Natural killer cell (primary cell): ENCODE results near the gene DKKL1. TPM values are rescaled to one million over a fixed set of nuclear protein-coding genes. Genes with fewer than 3 reads are reported as not detected.

ENCODE experiments used
- ATAC-seq, 3 donors: fragments of 150-1000 bp in 2 of 3; fragments of 200-7000 bp in 1 of 3; cut with Tn5 transposase; 1 replicate in 1 of 3; 2 replicates in 2 of 3; pipeline ENCODE4 v1.10.0; 2021; ENCODE audit warnings: mild to moderate bottlenecking in 2 of 3, moderate library complexity in 2 of 3
- DNase-seq, 2 donors: peaks; one replicate each; pipeline versions ENCODE4 v3.0.0 to v3.0.0-alpha.2; 2013 to 2021; ENCODE audit warnings: mixed read lengths in 1 of 2
- H3K27ac ChIP-seq: one replicate; pipeline ENCODE4 v1.5.1; 2013; ENCODE audit warnings: mild to moderate bottlenecking, low read length
- H3K27me3 ChIP-seq: one replicate; pipeline ENCODE4 v1.6.1; 2013; ENCODE audit warnings: low read length; ENCODE audit not compliant: control insufficient read depth, insufficient read depth
- H3K36me3 ChIP-seq: one replicate; pipeline ENCODE4 v1.6.1; 2013; ENCODE audit warnings: low read length; ENCODE audit not compliant: control insufficient read depth, insufficient read depth
- H3K4me1 ChIP-seq: one replicate; pipeline ENCODE4 v1.6.1; 2013; ENCODE audit warnings: low read length; ENCODE audit not compliant: control insufficient read depth, insufficient read depth
- H3K4me3 ChIP-seq: one replicate; pipeline ENCODE4 v1.5.1; 2013; ENCODE audit warnings: low read length
- H3K9me3 ChIP-seq: one replicate; pipeline ENCODE4 v1.6.1; 2013; ENCODE audit warnings: low read length; ENCODE audit not compliant: control insufficient read depth, insufficient read depth
- H3K27ac Mint-ChIP-seq, 2 donors: one replicate each; pipeline ENCODE4 v1.8.0; 2022; ENCODE audit warnings: mild to moderate bottlenecking in 2 of 2, mixed read lengths in 2 of 2, moderate library complexity in 1 of 2
- H3K27me3 Mint-ChIP-seq, 2 donors: one replicate each; pipeline ENCODE4 v1.8.0; 2022; ENCODE audit warnings: low read depth in 2 of 2, mixed read lengths in 2 of 2
- H3K36me3 Mint-ChIP-seq: one replicate; pipeline ENCODE4 v1.8.0; 2022; ENCODE audit warnings: mixed read lengths
- H3K4me1 Mint-ChIP-seq, 2 donors: one replicate each; pipeline ENCODE4 v1.8.0; 2022; ENCODE audit warnings: mixed read lengths in 2 of 2
- H3K4me3 Mint-ChIP-seq: one replicate; pipeline ENCODE4 v1.8.0; 2022; ENCODE audit warnings: mild to moderate bottlenecking, moderate library complexity, mixed read lengths
- H3K9me3 Mint-ChIP-seq, 2 donors: one replicate each; pipeline ENCODE4 v1.8.0; 2022; ENCODE audit warnings: mixed read lengths in 2 of 2
- WGBS: methylation state at CpG from one replicate; pipeline ENCODE4 v1.1.7; 2013; ENCODE audit warnings: missing lambda C conversion rate; ENCODE audit not compliant: insufficient coverage; 5-methylcytosine and 5-hydroxymethylcytosine counted together
- intact Hi-C: fragments of 100-400 bp; cut with micrococcal nuclease; formaldehyde crosslinking; loops from one replicate; pipeline ENCODE4 v1.14.2; 2022
- total RNA-seq, 4 donors: library from RNA; stranded (reverse); fragments of 120-200 nt in 1 of 4; gene quantifications; one replicate each; pipeline versions ENCODE4 v1.2.3 to v1.2.4, GENCODE V29; 2013 to 2022
- TF ChIP-seq, protein P1 (sequence below): fragments of 200-600 bp; IDR thresholded peaks from one replicate; pipeline ENCODE4 v1.8.0; 2022; ENCODE audit warnings: antibody characterized with exemption

Gene DKKL1
- total RNA-seq, 3 donors from 2014 or later (not counting 1 experiment from before 2014, with no cell fraction given): not detected

- Histone ChIP-seq H3K4me1 (peaks cover 15% of the 10 kb centered on the region), H3K36me3 (no peaks in the 10 kb centered on the region), H3K4me3 (no peak overlapping the region), H3K27ac (no peak overlapping the region), H3K9me3 (no peaks in the 10 kb centered on the region), H3K27me3 (no peaks in the 10 kb centered on the region)
- DNase-seq (no peak), ATAC-seq (no peak)
- H3K4me1 Mint-ChIP-seq: peaks cover 7 to 13% of the 10 kb centered on the region in 2 donors
- H3K27me3 Mint-ChIP-seq: peaks cover 0 to 10% of the 10 kb centered on the region in 2 donors
- no peak overlapping the region for H3K27ac Mint-ChIP-seq
- WGBS: 82% methylated on average over 3 of the region's 3 CpGs
- TF ChIP-seq, protein P1, sequence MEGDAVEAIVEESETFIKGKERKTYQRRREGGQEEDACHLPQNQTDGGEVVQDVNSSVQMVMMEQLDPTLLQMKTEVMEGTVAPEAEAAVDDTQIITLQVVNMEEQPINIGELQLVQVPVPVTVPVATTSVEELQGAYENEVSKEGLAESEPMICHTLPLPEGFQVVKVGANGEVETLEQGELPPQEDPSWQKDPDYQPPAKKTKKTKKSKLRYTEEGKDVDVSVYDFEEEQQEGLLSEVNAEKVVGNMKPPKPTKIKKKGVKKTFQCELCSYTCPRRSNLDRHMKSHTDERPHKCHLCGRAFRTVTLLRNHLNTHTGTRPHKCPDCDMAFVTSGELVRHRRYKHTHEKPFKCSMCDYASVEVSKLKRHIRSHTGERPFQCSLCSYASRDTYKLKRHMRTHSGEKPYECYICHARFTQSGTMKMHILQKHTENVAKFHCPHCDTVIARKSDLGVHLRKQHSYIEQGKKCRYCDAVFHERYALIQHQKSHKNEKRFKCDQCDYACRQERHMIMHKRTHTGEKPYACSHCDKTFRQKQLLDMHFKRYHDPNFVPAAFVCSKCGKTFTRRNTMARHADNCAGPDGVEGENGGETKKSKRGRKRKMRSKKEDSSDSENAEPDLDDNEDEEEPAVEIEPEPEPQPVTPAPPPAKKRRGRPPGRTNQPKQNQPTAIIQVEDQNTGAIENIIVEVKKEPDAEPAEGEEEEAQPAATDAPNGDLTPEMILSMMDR: no peak
- no peaks in the 10 kb centered on the region for H3K36me3 Mint-ChIP-seq
- no peaks in the 10 kb centered on the region for H3K9me3 Mint-ChIP-seq
- intact Hi-C loops: no loop called here
- no peak overlapping the region for H3K4me3 Mint-ChIP-seq
Measured at GRCh38 chr19:49411681-49412326, 48.1 kb downstream of the DKKL1 start.

DNA sequence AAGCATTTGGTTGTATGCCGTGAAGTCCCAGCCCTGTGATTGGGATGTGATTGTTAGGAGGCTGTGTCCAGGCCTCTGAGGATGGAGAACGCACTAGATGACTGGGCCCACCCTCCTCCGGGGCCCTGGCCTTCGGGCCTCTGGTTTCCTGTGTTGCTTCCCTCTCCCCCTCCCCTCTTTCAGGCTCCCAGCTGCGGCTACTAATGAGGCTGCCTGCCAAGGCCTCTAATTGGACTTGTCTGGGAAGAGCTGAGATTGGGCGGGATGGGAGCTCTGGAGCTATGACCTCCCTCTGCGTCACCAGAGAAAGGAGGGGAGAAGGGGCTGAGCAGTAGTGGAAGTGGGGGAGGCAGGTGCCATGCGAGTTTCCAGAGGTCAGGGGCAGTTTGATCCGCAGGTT lies 49.7 kb downstream of the DKKL1 start:
- H3K4me1 ChIP-seq: peaks cover 15% of the 10 kb centered on the region
- ATAC-seq: no peak
- no peak overlapping the region for H3K27ac Mint-ChIP-seq

DNA sequence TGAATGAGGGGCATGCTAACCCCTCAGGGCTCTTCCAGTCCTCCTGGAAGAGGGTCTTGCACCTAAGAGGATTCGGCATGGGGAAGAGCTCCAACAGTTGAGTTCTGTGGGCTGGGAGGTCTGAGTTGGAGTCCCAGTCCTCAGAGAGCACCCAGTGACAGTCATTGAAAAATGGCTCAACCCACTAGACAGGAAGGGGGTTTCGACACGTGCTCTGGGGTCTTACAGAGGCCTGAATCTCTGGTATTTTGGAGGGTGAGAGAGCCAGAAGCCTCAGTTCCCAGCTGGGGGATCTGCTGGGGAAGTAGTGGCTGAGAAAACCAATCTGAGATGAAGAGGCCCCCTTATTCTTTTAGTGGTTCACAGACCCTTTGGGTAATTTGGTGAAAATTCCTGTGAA lies 50.6 kb downstream of the DKKL1 start:
- no peaks in the 10 kb centered on the region for H3K36me3 ChIP-seq
- intact Hi-C loops: no loop called here
- peaks cover 8% of the 10 kb centered on the region for H3K27me3 ChIP-seq
- peaks cover under 1% of the 10 kb centered on the region for H3K36me3 Mint-ChIP-seq
- ATAC-seq (no peak), DNase-seq (no peak)
- WGBS: 75% methylated on average over 3 of the region's 3 CpGs
- peaks cover 20 to 22% of the 10 kb centered on the region in 2 donors for H3K27me3 Mint-ChIP-seq
- H3K4me1 ChIP-seq: peaks cover 7% of the 10 kb centered on the region
- H3K9me3 ChIP-seq: no peaks in the 10 kb centered on the region
- H3K4me3 Mint-ChIP-seq: no peak overlapping the region
- no peak overlapping the region for H3K4me3 ChIP-seq
- no peak overlapping the region for H3K27ac Mint-ChIP-seq
- no peak overlapping the region for H3K27ac ChIP-seq
- TF ChIP-seq, protein P1: no peak
- H3K9me3 Mint-ChIP-seq: no peaks in the 10 kb centered on the region
- H3K4me1 Mint-ChIP-seq: peaks cover 7 to 9% of the 10 kb centered on the region in 2 donors

More for the DNA sequence above, 49.7 kb downstream of the DKKL1 start:
- Mint-ChIP-seq H3K9me3 (no peaks in the 10 kb centered on the region), H3K4me3 (no peak overlapping the region), H3K36me3 (no peaks in the 10 kb centered on the region), H3K27me3 (peaks cover 11 to 14% of the 10 kb centered on the region in 2 donors), H3K4me1 (peaks cover 7 to 13% of the 10 kb centered on the region in 2 donors)
- intact Hi-C loops: no loop called here
- TF ChIP-seq, protein P1: no peak
- H3K36me3 ChIP-seq: no peaks in the 10 kb centered on the region
- WGBS: 78% methylated on average over 9 of the region's 9 CpGs
- H3K4me3 ChIP-seq: no peak overlapping the region
- no peaks in the 10 kb centered on the region for H3K9me3 ChIP-seq
- DNase-seq: no peak
- H3K27me3 ChIP-seq: peaks cover 3% of the 10 kb centered on the region
- H3K27ac ChIP-seq: no peak overlapping the region
